Measurements from ENCODE around the gene TOMM70. TPM values are rescaled to one million over a fixed set of nuclear protein-coding genes. Genes with fewer than 3 reads are reported as not detected.

The TOMM70 gene
- total and polyA plus RNA-seq, 10 of the 15 experiments (the other 5 are each of a cell fraction or from before 2014, with no cell fraction given), result 12.7 to 64.1 (median 41.3) TPM

GRCh38 chr3:100412912-100413590 lies 12.2 kb upstream of the TOMM70 start:
- Histone ChIP-seq H3K4me2 (ENCODE audit: control insufficient read depth, insufficient read depth) (no peak overlapping the region), H3K4me1 (ENCODE audit: control insufficient read depth, insufficient read depth, low read length) (no peaks in the 10 kb centered on the region), H3K27me3 (replicated peaks in 1 of 2; ENCODE audit: control insufficient read depth in 2 of 2, insufficient read depth in 2 of 2, low read length in 1 of 2) (no peaks in the 10 kb centered on the region), H3K9me3 (replicated peaks; ENCODE audit: control insufficient read depth, insufficient read depth, low read length) (peaks cover 3% of the 10 kb centered on the region; the same call in 2 of the 3 replicates), H3K27ac (ENCODE audit: control insufficient read depth, insufficient read depth) (no peak overlapping the region), H3K36me3 (ENCODE audit: control insufficient read depth in 2 of 2, insufficient read depth in 2 of 2, low read length in 1 of 2) (no peaks in the 10 kb centered on the region; a peak in 2 of 4 replicates), H2AFZ (ENCODE audit: control insufficient read depth, low read depth, low read length) (no peak overlapping the region), H3K9ac (ENCODE audit: control insufficient read depth, insufficient read depth, low read length) (no peak overlapping the region), H3K79me2 (ENCODE audit: control insufficient read depth, insufficient read depth, low read length) (no peaks in the 10 kb centered on the region; the same call in 1 of the 2 replicates), H4K20me1 (ENCODE audit: control insufficient read depth, insufficient read depth) (no peaks in the 10 kb centered on the region), H3K4me3 (no peak overlapping the region)
- POLR2A ChIA-PET, result no interaction called here
- RAD21 ChIA-PET (ENCODE audit: unreplicated experiment), result interaction anchor here (0.6 kb wide), 1 partner anchor 9 kb away, joined by 3 read pairs; no protein-coding TSS in a partner anchor
- ATAC-seq (no peak), FAIRE-seq (no peak), DNase-seq (ENCODE audit: low read depth, low spot score) (no peak)
- TF ChIP-seq GATAD2B (conservative IDR thresholded peaks at IDR 0.05; ENCODE audit: low read depth) (no peak), RAD51 (IDR thresholded peaks at IDR 0.05) (no peak)
- in situ Hi-C loops (cut with MboI) (no loop called here), intact Hi-C loops (cut with micrococcal nuclease; ENCODE audit: unreplicated experiment) (no loop called here)
- CTCF ChIA-PET, result no interaction called here
- SMC1A ChIA-PET (ENCODE audit: uncharacterized antibody, unreplicated experiment), result no interaction called here
- WGBS (ENCODE audit: insufficient coverage, insufficient replicate concordance, low lambda C conversion rate, missing lambda C conversion rate), result 84% methylated on average over 4 of the region's 4 CpGs
- BruUV-seq (replicated peaks), result no TSS peak

GRCh38 chr3:100411091-100411982 lies 10.4 kb upstream of the TOMM70 start:
- no peaks in the 10 kb centered on the region for H3K4me1 ChIP-seq (ENCODE audit: control insufficient read depth, insufficient read depth, low read length)
- intact Hi-C loops (cut with micrococcal nuclease; ENCODE audit: unreplicated experiment) (no loop called here), in situ Hi-C loops (cut with MboI) (no loop called here)
- no peak overlapping the region for H3K4me3 ChIP-seq
- no peak overlapping the region for H3K27ac ChIP-seq (ENCODE audit: control insufficient read depth, insufficient read depth)
- SMC1A ChIA-PET (ENCODE audit: uncharacterized antibody, unreplicated experiment), result interaction anchor here (0.8 kb wide), 1 partner anchor 17 kb away, joined by 3 read pairs; no protein-coding TSS in a partner anchor
- H2AFZ ChIP-seq (ENCODE audit: control insufficient read depth, low read depth, low read length), result no peak overlapping the region
- CTCF ChIA-PET, result interaction anchor here (1.3 kb wide), 1 partner anchor 10 kb away, joined by 5 read pairs; the partner anchor contains the start of gene LNP1
- 92% methylated on average over 2 of the region's 2 CpGs for WGBS (ENCODE audit: insufficient coverage, insufficient replicate concordance, low lambda C conversion rate, missing lambda C conversion rate)
- no peak overlapping the region for H3K4me2 ChIP-seq (ENCODE audit: control insufficient read depth, insufficient read depth)
- no peaks in the 10 kb centered on the region for H3K27me3 ChIP-seq (replicated peaks in 1 of 2; ENCODE audit: control insufficient read depth in 2 of 2, insufficient read depth in 2 of 2, low read length in 1 of 2)
- POLR2A ChIA-PET, result interaction anchor here (3.1 kb wide), 1 partner anchor 10 kb away, joined by 16 read pairs; the partner anchor contains the start of genes LNP1 and TOMM70
- no peaks in the 10 kb centered on the region for H4K20me1 ChIP-seq (ENCODE audit: control insufficient read depth, insufficient read depth)
- FAIRE-seq (no peak), ATAC-seq (no peak), DNase-seq (ENCODE audit: low read depth, low spot score) (no peak)
- no TSS peak for BruUV-seq (replicated peaks)
- RAD21 ChIA-PET (ENCODE audit: unreplicated experiment), result no interaction called here
- no peak overlapping the region for H3K9ac ChIP-seq (ENCODE audit: control insufficient read depth, insufficient read depth, low read length)
- H3K36me3 ChIP-seq (ENCODE audit: control insufficient read depth in 2 of 2, insufficient read depth in 2 of 2, low read length in 1 of 2), result no peaks in the 10 kb centered on the region; a peak in 2 of 4 replicates
- H3K9me3 ChIP-seq (replicated peaks; ENCODE audit: control insufficient read depth, insufficient read depth, low read length), result peaks cover 12% of the 10 kb centered on the region; the same call in 2 of the 3 replicates
- no peaks in the 10 kb centered on the region; the same call in none of the 2 replicates for H3K79me2 ChIP-seq (ENCODE audit: control insufficient read depth, insufficient read depth, low read length)
- TF ChIP-seq ATF3 (IDR thresholded peaks at IDR 0.05; ENCODE audit: borderline replicate concordance, extremely low read depth, low read depth, low read length) (no peak), RELB (IDR thresholded peaks at IDR 0.05; ENCODE audit: low read depth) (no peak), REST (IDR thresholded peaks at IDR 0.05; ENCODE audit: low read depth, low read length) (no peak), POLR2A (IDR thresholded peaks at IDR 0.05; ENCODE audit: low read depth, low read length) (no peak)
